ENCODE results near the gene CCND1.
"Not testable (repeated sequence)": the region's sequence is repeated elsewhere in the genome, so short reads cannot be mapped to it uniquely, and the experiment has no call there.

CCND1 gene

DNA sequence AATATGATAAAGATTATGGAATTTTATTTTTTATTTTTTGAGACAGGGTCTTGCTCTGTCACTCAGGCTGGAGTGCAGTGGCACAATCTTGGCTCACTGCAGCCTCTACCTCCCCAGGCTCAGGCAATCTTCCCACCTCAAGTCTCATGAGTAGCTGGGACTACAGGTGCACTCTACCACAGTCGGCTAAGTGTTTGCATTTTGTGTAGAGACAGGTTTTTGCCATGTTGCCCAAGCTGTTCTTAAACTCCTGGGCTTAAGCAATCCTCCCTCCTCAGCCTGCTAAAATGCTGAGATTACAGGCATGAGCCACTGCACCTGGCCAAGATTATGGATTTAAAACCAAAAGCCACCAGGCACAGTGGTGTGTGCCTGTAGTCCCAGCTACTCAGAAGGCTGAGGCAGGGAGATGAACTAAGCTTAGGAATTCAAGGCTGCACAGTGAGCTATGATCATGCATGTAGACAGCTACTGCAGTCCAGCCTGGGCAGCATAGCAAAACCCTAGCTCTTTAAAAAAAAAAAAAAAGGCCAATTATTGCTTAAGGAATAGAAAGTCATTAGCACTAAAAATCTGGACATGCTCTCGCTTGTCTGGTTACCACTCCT is 20.2 kb upstream of the CCND1 start:
- Histone ChIP-seq H3K4me1 (ENCODE audit: control insufficient read depth in 1 of 2, insufficient read depth in 1 of 2, low read depth in 1 of 2, low read length in 1 of 2) (no peaks in the 10 kb centered on the region), H3K27ac (no peak overlapping the region), H3K27me3 (peaks cover 58% of the 10 kb centered on the region), H3K4me3 (ENCODE audit: low read depth in 1 of 2, low read length in 1 of 2) (no peak overlapping the region), H3K9me3 (no peaks in the 10 kb centered on the region), H3K36me3 (no peaks in the 10 kb centered on the region)
- TF ChIP-seq, protein P1, sequence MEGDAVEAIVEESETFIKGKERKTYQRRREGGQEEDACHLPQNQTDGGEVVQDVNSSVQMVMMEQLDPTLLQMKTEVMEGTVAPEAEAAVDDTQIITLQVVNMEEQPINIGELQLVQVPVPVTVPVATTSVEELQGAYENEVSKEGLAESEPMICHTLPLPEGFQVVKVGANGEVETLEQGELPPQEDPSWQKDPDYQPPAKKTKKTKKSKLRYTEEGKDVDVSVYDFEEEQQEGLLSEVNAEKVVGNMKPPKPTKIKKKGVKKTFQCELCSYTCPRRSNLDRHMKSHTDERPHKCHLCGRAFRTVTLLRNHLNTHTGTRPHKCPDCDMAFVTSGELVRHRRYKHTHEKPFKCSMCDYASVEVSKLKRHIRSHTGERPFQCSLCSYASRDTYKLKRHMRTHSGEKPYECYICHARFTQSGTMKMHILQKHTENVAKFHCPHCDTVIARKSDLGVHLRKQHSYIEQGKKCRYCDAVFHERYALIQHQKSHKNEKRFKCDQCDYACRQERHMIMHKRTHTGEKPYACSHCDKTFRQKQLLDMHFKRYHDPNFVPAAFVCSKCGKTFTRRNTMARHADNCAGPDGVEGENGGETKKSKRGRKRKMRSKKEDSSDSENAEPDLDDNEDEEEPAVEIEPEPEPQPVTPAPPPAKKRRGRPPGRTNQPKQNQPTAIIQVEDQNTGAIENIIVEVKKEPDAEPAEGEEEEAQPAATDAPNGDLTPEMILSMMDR (IDR thresholded peaks at IDR 0.05) = no peak

DNA sequence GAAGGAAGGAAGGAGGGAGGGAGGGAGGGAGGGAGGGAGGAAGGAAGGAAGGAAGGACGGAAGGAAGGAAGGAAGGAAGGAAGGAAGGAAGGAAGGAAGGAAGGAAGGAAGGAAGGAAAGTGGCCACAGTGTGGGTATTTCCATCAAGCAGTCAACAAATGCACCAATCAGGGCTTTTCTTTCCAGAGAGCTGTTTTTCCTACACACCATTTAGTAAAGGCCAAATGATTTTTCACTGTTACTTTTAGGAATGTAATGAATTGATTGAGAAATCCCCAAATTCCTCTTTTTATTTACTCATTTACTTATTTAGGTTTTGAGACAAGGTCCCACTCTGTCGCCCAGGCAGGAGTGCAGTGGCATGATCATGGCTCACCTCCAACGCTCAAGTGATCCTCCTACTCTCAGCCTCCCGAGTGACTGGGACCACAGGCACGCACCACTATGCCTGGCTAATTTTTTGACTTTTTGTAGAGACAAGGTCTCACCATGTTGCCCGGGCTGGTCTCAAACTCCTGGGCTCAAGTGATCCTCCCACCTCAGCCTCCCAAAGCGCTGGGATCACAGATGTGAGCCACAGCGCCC is 18.8 kb upstream of the CCND1 start:
- not testable (repeated sequence) for H3K4me3 ChIP-seq (ENCODE audit: low read depth in 1 of 2, low read length in 1 of 2); H3K9me3 ChIP-seq; H3K4me1 ChIP-seq (ENCODE audit: control insufficient read depth in 1 of 2, insufficient read depth in 1 of 2, low read depth in 1 of 2, low read length in 1 of 2); H3K36me3 ChIP-seq; H3K27ac ChIP-seq
- peaks cover 65% of the 10 kb centered on the region for H3K27me3 ChIP-seq

DNA sequence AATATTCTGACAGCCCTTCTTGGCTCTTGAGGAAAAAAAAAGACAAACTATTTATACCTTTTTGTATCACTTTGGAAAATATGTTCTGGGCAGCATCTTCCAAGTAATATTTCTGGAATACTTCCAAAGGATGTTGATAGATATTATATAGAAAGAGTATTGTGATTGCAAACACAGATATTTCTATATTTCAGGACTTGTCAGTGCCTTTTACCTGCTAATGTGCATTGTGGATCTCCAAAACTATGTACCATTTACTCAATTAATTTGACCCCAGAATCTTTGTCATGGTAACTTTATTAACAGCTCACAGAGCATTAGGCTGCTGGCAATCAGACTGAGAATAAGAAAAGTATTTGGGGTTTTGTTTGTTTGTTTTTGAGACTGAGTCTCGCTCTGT is 16.7 kb upstream of the CCND1 start:
- H3K4me3 ChIP-seq (ENCODE audit: low read depth in 1 of 2, low read length in 1 of 2) = no peak overlapping the region
- peaks cover 51% of the 10 kb centered on the region for H3K27me3 ChIP-seq
- no peak overlapping the region for H3K27ac ChIP-seq
- no peaks in the 10 kb centered on the region for H3K9me3 ChIP-seq
- TF ChIP-seq, protein P1 (IDR thresholded peaks at IDR 0.05) = no peak
- no peaks in the 10 kb centered on the region for H3K36me3 ChIP-seq
- no peaks in the 10 kb centered on the region for H3K4me1 ChIP-seq (ENCODE audit: control insufficient read depth in 1 of 2, insufficient read depth in 1 of 2, low read depth in 1 of 2, low read length in 1 of 2)

DNA sequence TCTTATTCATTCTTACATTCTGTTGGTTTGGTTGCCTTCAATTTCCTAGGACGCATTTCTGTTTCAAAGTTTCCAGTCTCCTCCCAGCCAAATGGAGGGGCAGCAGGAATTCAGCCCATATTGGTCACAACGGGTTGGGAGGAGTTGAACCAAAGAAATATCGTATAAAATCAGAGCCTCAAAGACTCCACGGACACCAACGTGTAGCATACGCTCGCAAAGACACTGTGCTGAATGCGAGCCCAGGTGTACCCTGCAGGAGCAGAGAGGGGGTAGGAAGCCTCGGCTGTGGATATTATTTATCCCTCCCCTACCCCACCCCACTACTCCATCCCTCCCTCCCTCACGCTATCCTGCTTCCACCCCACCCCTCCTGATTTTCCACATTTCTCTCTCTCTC is 15.5 kb upstream of the CCND1 start:
- Histone ChIP-seq H3K27ac (no peak overlapping the region), H3K4me1 (ENCODE audit: control insufficient read depth in 1 of 2, insufficient read depth in 1 of 2, low read depth in 1 of 2, low read length in 1 of 2) (no peaks in the 10 kb centered on the region), H3K27me3 (peaks cover 48% of the 10 kb centered on the region), H3K36me3 (no peaks in the 10 kb centered on the region), H3K4me3 (ENCODE audit: low read depth in 1 of 2, low read length in 1 of 2) (no peak overlapping the region), H3K9me3 (no peaks in the 10 kb centered on the region)
- TF ChIP-seq, protein P1 (IDR thresholded peaks at IDR 0.05) = no peak

DNA sequence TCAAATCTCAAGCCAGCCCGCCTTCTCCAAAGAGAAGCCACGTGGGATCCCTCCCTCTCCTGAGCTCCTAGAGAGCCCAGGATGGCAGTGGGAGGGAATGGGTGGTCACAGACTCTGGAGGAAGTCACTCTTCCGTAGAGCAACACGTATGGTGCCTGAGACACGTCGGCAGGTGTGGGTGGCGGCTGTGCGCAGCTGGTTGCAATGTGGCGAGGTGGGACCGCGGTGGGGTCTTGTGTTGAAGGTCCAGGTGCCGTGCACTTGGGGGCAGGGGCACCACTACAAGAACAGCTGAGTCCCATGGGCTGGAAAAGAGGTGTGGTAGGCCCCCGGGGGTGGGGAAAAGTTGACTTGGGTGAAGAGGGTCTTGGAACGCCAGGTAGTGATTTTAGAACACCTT is 13.4 kb upstream of the CCND1 start:
- no peaks in the 10 kb centered on the region for H3K4me1 ChIP-seq (ENCODE audit: control insufficient read depth in 1 of 2, insufficient read depth in 1 of 2, low read depth in 1 of 2, low read length in 1 of 2)
- no peaks in the 10 kb centered on the region for H3K36me3 ChIP-seq
- TF ChIP-seq, protein P1 (IDR thresholded peaks at IDR 0.05) = no peak
- no peak overlapping the region for H3K4me3 ChIP-seq (ENCODE audit: low read depth in 1 of 2, low read length in 1 of 2)
- no peaks in the 10 kb centered on the region for H3K9me3 ChIP-seq
- peaks cover 60% of the 10 kb centered on the region for H3K27me3 ChIP-seq
- no peak overlapping the region for H3K27ac ChIP-seq

DNA sequence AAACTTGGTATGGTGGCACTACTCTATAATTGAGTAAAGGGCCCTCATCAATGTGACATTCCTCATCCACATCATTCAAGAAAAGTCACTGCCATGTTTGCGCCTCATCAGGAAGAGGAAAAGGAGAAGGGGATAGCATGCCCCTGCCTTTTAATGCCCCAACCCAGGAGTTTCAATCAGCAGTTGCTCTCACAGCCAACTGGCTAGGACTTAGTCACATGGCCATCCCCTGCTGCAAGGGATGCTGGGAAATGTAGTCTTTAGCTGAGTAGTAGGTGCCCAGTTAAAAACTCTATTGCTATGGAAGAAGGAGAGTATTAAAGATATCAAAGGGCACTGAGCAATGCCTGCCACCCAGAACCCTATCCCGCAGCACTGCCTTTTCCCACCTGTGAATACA is 10.9 kb upstream of the CCND1 start:
- Histone ChIP-seq H3K9me3 (no peaks in the 10 kb centered on the region), H3K27ac (no peak overlapping the region), H3K27me3 (peaks cover 69% of the 10 kb centered on the region), H3K36me3 (no peaks in the 10 kb centered on the region), H3K4me1 (ENCODE audit: control insufficient read depth in 1 of 2, insufficient read depth in 1 of 2, low read depth in 1 of 2, low read length in 1 of 2) (no peaks in the 10 kb centered on the region), H3K4me3 (ENCODE audit: low read depth in 1 of 2, low read length in 1 of 2) (no peak overlapping the region)
- TF ChIP-seq, protein P1 (IDR thresholded peaks at IDR 0.05) = no peak

All from neutrophil (primary cell).